HUES48 (cell line): ENCODE measurements around the gene MRGPRX2.

Experiments used
- H3K27ac ChIP-seq: one replicate; pipeline ENCODE4 v1.7.0; 2013; ENCODE audit warnings: low read depth, low read length, inconsistent platforms
- H3K27me3 ChIP-seq: 2 replicates; pipeline ENCODE4 v1.6.1; 2013; ENCODE audit warnings: mild to moderate bottlenecking, low read length; ENCODE audit not compliant: control insufficient read depth, insufficient read depth
- H3K36me3 ChIP-seq: 2 replicates; pipeline ENCODE4 v1.6.1; 2013; ENCODE audit warnings: low read length; ENCODE audit not compliant: control insufficient read depth, insufficient read depth
- H3K4me1 ChIP-seq: 2 replicates; pipeline ENCODE4 v1.6.1; 2013; ENCODE audit warnings: mild to moderate bottlenecking, low read length; ENCODE audit not compliant: control insufficient read depth, insufficient read depth
- H3K4me3 ChIP-seq: 2 replicates; pipeline ENCODE4 v1.5.1; 2013; ENCODE audit warnings: mild to moderate bottlenecking, low read depth, low read length
- H3K9ac ChIP-seq: 2 replicates; pipeline ENCODE4 v1.6.1; 2013; ENCODE audit warnings: mild to moderate bottlenecking, low read depth, low read length, moderate library complexity
- H3K9me3 ChIP-seq: 2 replicates; pipeline ENCODE4 v1.6.1; 2013; ENCODE audit warnings: low read length; ENCODE audit not compliant: control insufficient read depth, insufficient read depth

The MRGPRX2 gene

DNA sequence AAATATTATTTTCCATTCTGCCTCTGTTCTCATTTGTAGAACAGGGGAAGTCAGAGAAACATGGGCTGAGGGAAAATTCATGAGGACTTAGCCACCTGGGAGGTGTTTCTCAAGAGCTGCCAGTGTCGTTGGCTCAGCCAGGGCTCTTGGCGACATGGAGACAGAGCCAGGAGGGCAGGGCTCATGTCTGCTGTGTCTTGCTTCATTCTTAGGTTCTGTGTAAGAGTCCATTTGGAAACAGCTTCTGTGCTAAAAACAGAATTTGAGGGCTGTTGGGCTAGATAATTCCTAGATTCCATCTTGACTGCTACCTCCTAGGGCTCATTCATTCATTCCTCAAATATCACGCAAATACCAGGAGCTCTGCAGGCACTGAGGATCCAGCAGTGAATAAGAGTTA, 15.1 kb upstream of the MRGPRX2 start:
- Histone ChIP-seq H3K9me3 (no peaks in the 10 kb centered on the region), H3K4me3 (no peak overlapping the region), H3K36me3 (no peaks in the 10 kb centered on the region), H3K27me3 (no peaks in the 10 kb centered on the region), H3K9ac (no peak overlapping the region), H3K27ac (no peak overlapping the region), H3K4me1 (peaks cover 12% of the 10 kb centered on the region)

DNA sequence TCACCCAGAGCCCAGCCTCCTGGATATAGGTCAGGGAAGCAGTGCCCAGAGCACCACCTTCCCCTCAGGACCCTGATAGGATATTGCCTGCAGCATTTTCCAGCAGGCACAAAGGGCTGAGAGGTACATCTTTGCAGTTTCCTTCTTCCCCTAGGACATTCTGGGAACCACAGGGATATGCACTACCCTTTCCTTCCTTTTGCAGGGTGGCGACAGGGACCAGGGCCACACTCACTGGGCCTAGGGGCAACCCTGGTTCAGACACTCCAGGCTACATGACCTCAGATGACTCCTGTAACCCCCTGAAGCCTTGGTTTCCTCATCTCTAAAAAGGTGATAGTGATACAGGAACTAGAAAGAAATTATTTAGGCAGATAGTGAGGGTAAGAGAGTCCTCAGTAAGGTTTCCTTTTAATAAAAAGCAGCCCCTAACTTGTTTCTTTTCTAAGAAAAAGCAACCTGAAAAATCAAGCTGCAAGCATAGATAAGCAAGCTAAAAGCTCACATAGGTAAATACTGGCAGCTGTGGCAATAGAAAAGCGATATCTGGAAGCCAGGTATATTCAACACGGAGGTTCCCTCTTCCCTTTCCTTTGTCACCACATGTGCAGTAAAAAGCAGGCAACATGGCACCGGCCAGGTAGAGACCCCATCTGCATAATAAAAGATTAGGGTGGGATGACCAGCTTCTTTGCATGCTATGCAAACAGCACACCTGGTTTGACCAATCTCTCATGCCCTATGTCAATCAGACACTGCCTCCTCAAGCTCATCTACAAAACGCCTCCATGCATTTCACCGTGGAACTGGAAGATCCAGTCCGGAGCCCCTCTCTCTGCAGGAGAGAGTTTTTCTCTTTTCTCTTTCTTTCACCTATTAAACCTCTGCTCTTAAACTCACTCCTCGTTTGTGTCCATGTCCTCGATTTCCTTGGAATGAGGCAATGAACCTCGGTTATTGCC, 13.2 kb upstream of the MRGPRX2 start:
- Histone ChIP-seq H3K9ac (peak overlapping the region; percentile 33; the same call in 1 of the 2 replicates), H3K9me3 (no peaks in the 10 kb centered on the region), H3K4me3 (no peak overlapping the region), H3K27me3 (no peaks in the 10 kb centered on the region), H3K27ac (peak overlapping the region; percentile 44), H3K36me3 (no peaks in the 10 kb centered on the region), H3K4me1 (peaks cover 12% of the 10 kb centered on the region)

DNA sequence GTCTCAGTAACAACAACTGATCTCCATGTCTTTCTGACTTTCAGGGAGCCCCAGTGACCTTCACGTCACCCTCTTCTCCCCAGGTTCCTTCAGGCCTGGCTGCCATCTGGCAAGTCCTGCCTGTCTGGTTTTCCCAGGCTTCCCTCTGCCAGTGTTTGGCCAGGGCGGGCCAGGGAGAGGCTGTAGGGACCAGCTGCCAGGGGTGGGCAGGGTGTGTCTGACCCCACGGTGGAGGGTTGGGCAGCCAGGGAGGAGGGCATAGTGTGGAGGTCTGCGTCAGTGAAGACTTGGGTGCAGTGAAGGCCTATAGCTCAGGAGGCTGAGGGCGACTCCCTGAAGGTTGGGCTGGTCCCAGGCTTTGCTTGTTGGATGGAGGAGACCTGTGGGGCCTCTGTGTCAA, 11.9 kb upstream of the MRGPRX2 start:
- Histone ChIP-seq H3K27ac (no peak overlapping the region), H3K9ac (no peak overlapping the region), H3K4me1 (peaks cover 12% of the 10 kb centered on the region)

DNA sequence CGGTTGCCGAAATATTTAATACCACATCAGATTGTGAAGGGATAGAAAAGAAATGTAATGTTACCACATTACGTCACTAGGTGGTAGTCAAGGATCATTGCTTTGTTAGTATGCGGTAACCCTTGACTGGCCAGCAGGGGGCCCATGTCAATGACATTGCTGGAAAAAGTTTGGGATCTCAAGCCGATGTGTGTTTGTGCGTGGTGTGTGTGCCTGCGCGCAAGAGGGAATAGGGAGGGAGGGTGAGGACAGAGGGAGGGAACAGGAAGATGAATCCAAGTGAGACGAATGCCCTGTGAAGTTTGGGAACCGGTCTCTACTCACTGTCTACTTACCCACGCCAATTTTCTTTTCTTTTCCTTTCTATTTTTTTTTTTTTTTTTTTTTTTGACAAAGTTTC, 10.7 kb upstream of the MRGPRX2 start:
- H3K9ac ChIP-seq: no peak overlapping the region
- H3K27ac ChIP-seq: no peak overlapping the region

More for the DNA sequence above, 11.9 kb upstream of the MRGPRX2 start:
- Histone ChIP-seq H3K27me3 (no peaks in the 10 kb centered on the region), H3K4me3 (no peak overlapping the region), H3K9me3 (no peaks in the 10 kb centered on the region), H3K36me3 (no peaks in the 10 kb centered on the region)

DNA sequence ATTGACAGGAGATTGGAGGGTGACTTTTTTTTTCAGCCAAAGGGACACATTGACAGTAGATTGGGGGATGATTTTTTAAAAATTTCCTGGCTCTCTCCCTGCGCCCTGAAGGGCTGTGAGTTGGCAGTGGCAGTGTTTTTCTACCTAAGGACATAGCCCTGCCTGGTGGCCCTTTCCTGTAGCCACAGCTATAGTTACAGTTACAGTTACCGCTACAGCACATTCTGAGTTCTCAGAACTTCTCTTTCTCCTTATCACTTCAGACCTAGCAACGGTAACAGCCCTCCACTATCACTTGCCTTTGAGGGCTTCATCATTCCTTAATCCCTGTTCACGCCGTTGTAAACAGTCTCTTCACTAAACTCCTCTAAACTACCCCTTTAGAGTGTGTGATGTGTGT, 684 bp downstream of the MRGPRX2 start:
- Histone ChIP-seq H3K4me1 (no peaks in the 10 kb centered on the region), H3K9ac (no peak overlapping the region), H3K27me3 (no peaks in the 10 kb centered on the region), H3K27ac (no peak overlapping the region), H3K4me3 (no peak overlapping the region), H3K9me3 (no peaks in the 10 kb centered on the region), H3K36me3 (no peaks in the 10 kb centered on the region)

More for the DNA sequence above, 10.7 kb upstream of the MRGPRX2 start:
- peaks cover 12% of the 10 kb centered on the region for H3K4me1 ChIP-seq
- no peaks in the 10 kb centered on the region for H3K36me3 ChIP-seq
- no peaks in the 10 kb centered on the region for H3K9me3 ChIP-seq
- no peak overlapping the region for H3K4me3 ChIP-seq
- no peaks in the 10 kb centered on the region for H3K27me3 ChIP-seq

DNA sequence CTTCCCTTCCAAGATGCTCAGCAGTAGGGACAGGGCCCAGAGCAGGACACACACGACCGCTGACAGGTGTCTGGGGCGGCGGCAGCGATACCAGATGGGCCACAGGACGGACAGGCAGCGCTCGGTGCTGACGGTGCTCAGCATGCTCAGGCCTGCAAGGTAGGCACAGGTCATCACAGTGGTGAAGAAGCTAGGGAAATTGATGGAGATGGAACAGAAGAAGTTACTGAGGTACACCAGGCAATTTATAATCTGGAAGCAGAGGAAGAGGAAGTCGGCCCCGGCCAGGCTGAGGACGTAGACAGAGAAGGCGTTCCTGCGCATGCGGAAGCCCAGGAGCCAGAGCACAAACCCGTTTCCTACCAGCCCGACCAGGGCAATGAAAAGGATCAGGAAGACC, 4.6 kb downstream of the MRGPRX2 start:
- H3K4me1 ChIP-seq: no peaks in the 10 kb centered on the region
- no peaks in the 10 kb centered on the region for H3K27me3 ChIP-seq
- H3K9me3 ChIP-seq: no peaks in the 10 kb centered on the region; the same call in 1 of the 2 replicates
- no peaks in the 10 kb centered on the region for H3K36me3 ChIP-seq
- no peak overlapping the region for H3K27ac ChIP-seq
- H3K4me3 ChIP-seq: no peak overlapping the region
- H3K9ac ChIP-seq: no peak overlapping the region

DNA sequence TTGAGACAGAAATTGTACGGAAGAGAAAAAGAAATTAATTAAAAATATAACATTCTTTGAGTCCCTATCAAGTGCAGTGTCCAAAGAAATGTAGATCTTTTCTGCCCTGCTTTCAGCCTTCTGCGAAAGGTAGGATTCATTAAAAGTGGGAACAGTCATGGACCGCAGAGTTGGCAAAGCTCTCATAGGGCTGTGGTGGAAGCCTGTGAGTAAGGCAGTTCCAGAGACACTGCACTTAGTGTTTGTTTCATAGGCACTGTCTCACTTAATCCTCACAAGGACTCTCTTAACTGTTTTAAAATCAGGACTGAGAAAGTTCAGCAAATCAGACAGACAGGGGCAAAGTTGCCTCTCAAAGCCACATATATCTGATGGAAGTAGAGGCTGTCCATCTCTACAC, 5.5 kb downstream of the MRGPRX2 start:
- H3K27ac ChIP-seq: no peak overlapping the region
- H3K4me1 ChIP-seq: no peaks in the 10 kb centered on the region
- no peaks in the 10 kb centered on the region for H3K27me3 ChIP-seq
- H3K9ac ChIP-seq: no peak overlapping the region
- H3K36me3 ChIP-seq: no peaks in the 10 kb centered on the region
- H3K9me3 ChIP-seq: no peaks in the 10 kb centered on the region; the same call in 1 of the 2 replicates
- no peak overlapping the region for H3K4me3 ChIP-seq

DNA sequence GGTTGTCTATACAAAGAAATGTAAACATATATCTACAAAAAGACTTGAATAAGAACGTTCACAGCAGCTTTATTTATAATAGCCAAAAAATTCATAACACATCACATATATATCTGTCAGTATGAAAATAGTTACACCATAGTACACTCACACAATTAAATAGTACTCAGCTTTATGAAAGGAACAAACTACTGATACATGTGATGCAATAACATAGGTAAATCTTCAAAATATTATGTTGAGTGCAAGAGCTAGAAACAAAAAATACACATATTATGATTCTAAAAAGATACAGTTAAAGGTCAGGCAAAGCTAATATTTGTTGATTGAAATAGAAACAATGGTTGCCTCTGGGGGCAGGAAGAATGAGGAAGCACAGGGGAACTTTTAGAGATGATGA, 6.6 kb downstream of the MRGPRX2 start:
- Histone ChIP-seq H3K9ac (no peak overlapping the region), H3K4me3 (no peak overlapping the region), H3K9me3 (no peaks in the 10 kb centered on the region; the same call in 1 of the 2 replicates), H3K4me1 (no peaks in the 10 kb centered on the region), H3K27me3 (no peaks in the 10 kb centered on the region), H3K27ac (no peak overlapping the region), H3K36me3 (no peaks in the 10 kb centered on the region)

DNA sequence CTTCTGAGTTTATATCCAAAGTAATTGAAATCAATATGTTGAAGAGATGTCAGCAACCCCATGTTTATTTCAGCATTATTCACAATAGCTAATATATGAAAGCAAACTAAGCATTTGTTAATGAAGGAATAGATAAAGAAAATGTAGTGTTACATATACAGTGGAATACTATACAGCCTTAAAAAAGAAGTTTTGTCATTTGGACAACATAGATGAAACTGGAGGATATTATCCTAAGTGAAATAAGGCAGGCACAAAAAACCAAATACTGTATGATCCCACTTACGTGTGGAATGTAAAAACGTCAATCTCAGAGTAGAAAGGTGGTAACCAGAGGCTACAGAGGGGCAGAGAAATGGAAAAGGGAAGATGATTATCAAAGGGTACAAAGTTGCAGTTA, 10.2 kb downstream of the MRGPRX2 start:
- Histone ChIP-seq H3K9ac (no peak overlapping the region), H3K4me1 (no peaks in the 10 kb centered on the region), H3K27me3 (no peaks in the 10 kb centered on the region), H3K9me3 (no peaks in the 10 kb centered on the region; the same call in 1 of the 2 replicates), H3K27ac (no peak overlapping the region), H3K36me3 (no peaks in the 10 kb centered on the region), H3K4me3 (no peak overlapping the region)

DNA sequence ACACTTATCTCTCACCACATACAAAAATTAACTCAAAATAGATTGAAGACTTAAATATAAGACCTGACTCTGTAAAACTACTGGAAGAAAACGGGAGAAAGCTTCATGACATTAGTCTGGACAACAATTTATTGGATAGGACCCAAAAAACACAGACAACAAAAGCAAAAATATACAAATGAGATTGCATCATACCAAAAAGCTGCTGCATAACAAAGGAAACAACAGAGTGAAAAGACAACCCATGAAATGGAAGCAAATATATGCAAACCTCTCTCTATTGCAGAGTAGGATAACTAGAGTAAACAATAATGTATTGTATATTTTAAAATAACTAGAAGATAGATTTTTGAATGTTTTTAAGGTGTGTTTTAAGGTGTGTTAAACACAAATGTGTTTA, 11.2 kb downstream of the MRGPRX2 start:
- H3K36me3 ChIP-seq: no peaks in the 10 kb centered on the region
- H3K4me1 ChIP-seq: no peaks in the 10 kb centered on the region
- H3K27ac ChIP-seq: no peak overlapping the region
- H3K9ac ChIP-seq: no peak overlapping the region
- H3K27me3 ChIP-seq: no peaks in the 10 kb centered on the region
- no peaks in the 10 kb centered on the region; the same call in 1 of the 2 replicates for H3K9me3 ChIP-seq
- no peak overlapping the region for H3K4me3 ChIP-seq

DNA sequence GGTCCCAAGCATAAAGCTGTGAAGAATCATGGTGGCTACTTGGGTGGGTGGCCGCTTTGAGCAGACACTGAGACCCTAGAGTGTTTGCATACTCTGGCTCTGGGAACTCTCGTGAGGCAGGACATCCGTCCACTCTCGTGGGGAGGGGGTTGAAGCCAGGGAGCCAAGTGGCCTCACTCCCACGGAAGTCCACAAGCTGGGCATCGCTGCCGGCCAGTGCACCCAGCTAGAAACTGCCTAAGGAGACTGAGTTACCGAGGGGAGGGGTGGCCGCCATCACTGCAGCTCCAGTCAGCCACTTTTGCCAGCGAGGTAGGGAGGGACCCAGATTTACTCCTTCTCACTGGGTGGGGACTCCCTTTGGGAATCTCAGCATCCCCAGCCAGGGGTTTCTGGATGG, 20.5 kb downstream of the MRGPRX2 start:
- Histone ChIP-seq H3K27me3 (no peaks in the 10 kb centered on the region), H3K9me3 (no peaks in the 10 kb centered on the region; the same call in 1 of the 2 replicates), H3K4me3 (no peak overlapping the region), H3K27ac (no peak overlapping the region), H3K36me3 (no peaks in the 10 kb centered on the region), H3K9ac (no peak overlapping the region), H3K4me1 (no peaks in the 10 kb centered on the region)
